ENCODE data around the gene EHBP1L1. TPM values are rescaled to one million over a fixed set of nuclear protein-coding genes. Genes with fewer than 3 reads are reported as not detected.
A peak's percentile ranks its signal among the peaks of the same experiment; 100 is the strongest.

The EHBP1L1 gene
- total RNA-seq, 1 donor from 2014 or later, result 81.3 TPM

DNA sequence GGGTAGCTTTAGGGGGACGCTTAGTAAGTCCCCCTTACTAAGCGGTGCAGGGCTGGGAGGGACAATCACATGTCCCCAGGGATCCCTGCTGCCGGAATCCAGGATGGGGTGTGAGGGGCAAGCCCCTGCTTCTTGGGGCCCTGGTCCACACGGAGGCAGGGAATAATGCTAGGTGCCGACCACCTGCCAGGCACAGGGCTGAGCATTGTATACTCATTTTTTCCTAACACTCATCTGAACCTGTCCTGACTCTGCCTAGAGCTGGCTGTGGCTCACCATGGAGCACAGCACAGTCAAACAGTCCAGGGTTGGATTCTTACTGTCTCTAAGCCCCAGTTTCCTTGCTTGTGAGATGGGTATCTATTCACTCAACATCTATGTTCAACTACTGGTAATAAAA, 16.3 kb upstream of the EHBP1L1 start:
- Mint-ChIP-seq H3K27ac (ENCODE audit: unreplicated experiment) (peak overlapping the region; percentile 93), H3K27me3 (ENCODE audit: low read depth) (no peaks in the 10 kb centered on the region), H3K4me1 (ENCODE audit: low read depth) (peaks cover 65% of the 10 kb centered on the region), H3K4me3 (ENCODE audit: unreplicated experiment) (peak overlapping the region; percentile 38), H3K36me3 (ENCODE audit: low read depth) (no peaks in the 10 kb centered on the region), H3K9me3 (ENCODE audit: low read depth) (no peaks in the 10 kb centered on the region)
- DNase-seq (ENCODE audit: low spot score), result no peak
- TF ChIP-seq, protein P1, sequence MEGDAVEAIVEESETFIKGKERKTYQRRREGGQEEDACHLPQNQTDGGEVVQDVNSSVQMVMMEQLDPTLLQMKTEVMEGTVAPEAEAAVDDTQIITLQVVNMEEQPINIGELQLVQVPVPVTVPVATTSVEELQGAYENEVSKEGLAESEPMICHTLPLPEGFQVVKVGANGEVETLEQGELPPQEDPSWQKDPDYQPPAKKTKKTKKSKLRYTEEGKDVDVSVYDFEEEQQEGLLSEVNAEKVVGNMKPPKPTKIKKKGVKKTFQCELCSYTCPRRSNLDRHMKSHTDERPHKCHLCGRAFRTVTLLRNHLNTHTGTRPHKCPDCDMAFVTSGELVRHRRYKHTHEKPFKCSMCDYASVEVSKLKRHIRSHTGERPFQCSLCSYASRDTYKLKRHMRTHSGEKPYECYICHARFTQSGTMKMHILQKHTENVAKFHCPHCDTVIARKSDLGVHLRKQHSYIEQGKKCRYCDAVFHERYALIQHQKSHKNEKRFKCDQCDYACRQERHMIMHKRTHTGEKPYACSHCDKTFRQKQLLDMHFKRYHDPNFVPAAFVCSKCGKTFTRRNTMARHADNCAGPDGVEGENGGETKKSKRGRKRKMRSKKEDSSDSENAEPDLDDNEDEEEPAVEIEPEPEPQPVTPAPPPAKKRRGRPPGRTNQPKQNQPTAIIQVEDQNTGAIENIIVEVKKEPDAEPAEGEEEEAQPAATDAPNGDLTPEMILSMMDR (IDR thresholded peaks at IDR 0.05), result no peak

GRCh38 chr11:65559951-65560537, 15.8 kb upstream of the EHBP1L1 start:
- TF ChIP-seq, protein P1 (IDR thresholded peaks at IDR 0.05), result no peak
- Mint-ChIP-seq H3K4me1 (ENCODE audit: low read depth) (peaks cover 60% of the 10 kb centered on the region), H3K27ac (ENCODE audit: unreplicated experiment) (peak overlapping the region; percentile 93)

GRCh38 chr11:65560555-65561418, 15.1 kb upstream of the EHBP1L1 start:
- Mint-ChIP-seq H3K4me1 (ENCODE audit: low read depth) (peaks cover 57% of the 10 kb centered on the region), H3K4me3 (ENCODE audit: unreplicated experiment) (peak overlapping the region; percentile 26), H3K27me3 (ENCODE audit: low read depth) (no peaks in the 10 kb centered on the region), H3K9me3 (ENCODE audit: low read depth) (no peaks in the 10 kb centered on the region), H3K27ac (ENCODE audit: unreplicated experiment) (peak overlapping the region; percentile 93), H3K36me3 (ENCODE audit: low read depth) (no peaks in the 10 kb centered on the region)
- TF ChIP-seq, protein P1 (IDR thresholded peaks at IDR 0.05), result no peak
- peak; percentile 78 for DNase-seq (ENCODE audit: low spot score)

More at GRCh38 chr11:65559951-65560537, 15.8 kb upstream of the EHBP1L1 start:
- Mint-ChIP-seq H3K36me3 (ENCODE audit: low read depth) (no peaks in the 10 kb centered on the region), H3K27me3 (ENCODE audit: low read depth) (no peaks in the 10 kb centered on the region), H3K9me3 (ENCODE audit: low read depth) (no peaks in the 10 kb centered on the region), H3K4me3 (ENCODE audit: unreplicated experiment) (peak overlapping the region; percentile 1)
- no peak for DNase-seq (ENCODE audit: low spot score)

- Mint-ChIP-seq H3K4me1 (ENCODE audit: low read depth) (peaks cover 57% of the 10 kb centered on the region), H3K4me3 (ENCODE audit: unreplicated experiment) (no peak overlapping the region), H3K36me3 (ENCODE audit: low read depth) (no peaks in the 10 kb centered on the region), H3K27me3 (ENCODE audit: low read depth) (no peaks in the 10 kb centered on the region), H3K27ac (ENCODE audit: unreplicated experiment) (peak overlapping the region; percentile 71), H3K9me3 (ENCODE audit: low read depth) (no peaks in the 10 kb centered on the region)
- no peak for DNase-seq (ENCODE audit: low spot score)
- TF ChIP-seq, protein P1 (IDR thresholded peaks at IDR 0.05), result no peak
These were observed 13.8 kb upstream of the EHBP1L1 start for GRCh38 chr11:65562020-65562419.

DNA sequence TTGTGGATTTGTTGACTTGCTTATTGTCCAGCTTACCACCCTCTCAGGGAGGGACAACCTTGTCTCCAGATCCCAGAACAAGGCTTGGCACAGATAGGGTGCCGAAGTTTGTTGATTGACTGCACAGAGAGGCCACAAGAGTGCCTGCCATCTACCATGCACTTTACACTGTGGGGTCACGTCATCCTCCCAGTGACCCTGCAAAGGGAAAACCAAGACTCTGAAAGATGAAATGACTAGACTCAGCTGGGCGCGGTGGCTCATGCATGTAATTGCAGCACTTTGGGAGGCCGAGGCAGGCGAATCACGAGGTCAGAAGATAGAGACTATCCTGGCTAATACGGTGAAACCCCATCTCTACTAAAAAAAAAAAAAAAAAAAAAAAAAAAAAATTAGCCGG, 13.1 kb upstream of the EHBP1L1 start:
- Mint-ChIP-seq H3K36me3 (ENCODE audit: low read depth) (no peaks in the 10 kb centered on the region), H3K9me3 (ENCODE audit: low read depth) (no peaks in the 10 kb centered on the region), H3K27me3 (ENCODE audit: low read depth) (no peaks in the 10 kb centered on the region), H3K4me3 (ENCODE audit: unreplicated experiment) (no peak overlapping the region), H3K4me1 (ENCODE audit: low read depth) (peaks cover 52% of the 10 kb centered on the region), H3K27ac (ENCODE audit: unreplicated experiment) (no peak overlapping the region)
- DNase-seq (ENCODE audit: low spot score), result no peak
- TF ChIP-seq, protein P1 (IDR thresholded peaks at IDR 0.05), result no peak
